Panc1 (cell line): ENCODE data around the gene SCAF8. TPM values are rescaled to one million over a fixed set of nuclear protein-coding genes. Genes with fewer than 3 reads are reported as not detected.

Experiments
- ATAC-seq: fragments of 200-7000 bp; cut with Tn5 transposase; 2 replicates; pipeline ENCODE4 v1.9.1; 2020; ENCODE audit warnings: mild to moderate bottlenecking, moderate library complexity
- BruUV-seq: library from RNA; stranded (reverse); fragments of 400-500 nt; replicated peaks from 2 replicates; lab custom pipeline; 2021; lab: Mats Ljungman, UMichigan
- CTCF ChIA-PET: fragments of 300-600 bp; sonication (Branson Sonifier 250); formaldehyde crosslinking; loops from one replicate; lab custom pipeline; 2022; ENCODE audit warnings: antibody characterized with exemption; lab: Charles Lee
- POLR2A ChIA-PET: fragments of 300-600 bp; sonication (Branson Sonifier 250); formaldehyde crosslinking; loops from one replicate; lab custom pipeline; 2022; ENCODE audit warnings: antibody characterized with exemption; lab: Charles Lee
- DNase-seq: peaks from one replicate; pipeline ENCODE4 v3.0.0-alpha.2; 2010; ENCODE audit warnings: low read depth, low spot score
- H3K27ac ChIP-seq: 2 replicates; pipeline ENCODE4 v1.5.1; 2011; ENCODE audit warnings: mild to moderate bottlenecking, low read length, inconsistent platforms
- H3K27me3 ChIP-seq: fragments of 200-500 bp; sonication (Bioruptor generic); 2 replicates; pipeline ENCODE4 v1.6.0; 2014; ENCODE audit warnings: low read length, inconsistent platforms; ENCODE audit not compliant: control insufficient read depth, insufficient read depth
- H3K36me3 ChIP-seq: fragments of 200-500 bp; sonication (Bioruptor generic); 2 replicates; pipeline ENCODE4 v1.5.1; 2014; ENCODE audit warnings: inconsistent platforms, mild to moderate bottlenecking, low read length, moderate library complexity; ENCODE audit not compliant: control insufficient read depth, insufficient read depth
- H3K4me1 ChIP-seq: 2 replicates; pipeline ENCODE4 v1.5.1; 2011; ENCODE audit warnings: inconsistent platforms, mild to moderate bottlenecking, low read length, moderate library complexity; ENCODE audit not compliant: control insufficient read depth, insufficient read depth
- H3K4me3 ChIP-seq, 2 experiments: 2 replicates each; pipeline ENCODE4 v1.5.1; 2011 to 2012; ENCODE audit warnings: low read depth in 2 of 2, low read length in 2 of 2, mild to moderate bottlenecking in 2 of 2, inconsistent platforms in 1 of 2, moderate library complexity in 1 of 2
- H3K9me3 ChIP-seq: fragments of 200-500 bp; sonication (Bioruptor generic); 2 replicates; pipeline ENCODE4 v1.5.1; 2014; ENCODE audit warnings: low read depth, mild to moderate bottlenecking, inconsistent platforms, low read length, moderate library complexity; ENCODE audit not compliant: control insufficient read depth, insufficient read depth
- CTCF ChIP-seq: fragments of 450-650 bp; IDR thresholded peaks from 2 replicates; pipeline ENCODE4 v1.5.1; 2017; ENCODE audit warnings: mild to moderate bottlenecking
- POLR2AphosphoS5 ChIP-seq: IDR thresholded peaks from 2 replicates; pipeline ENCODE4 v1.6.1; 2012; ENCODE audit warnings: mild to moderate bottlenecking, low read depth, low read length, moderate library complexity
- REST ChIP-seq, 2 experiments: IDR thresholded peaks; 2 replicates each; pipeline ENCODE4 v1.6.1; 2011 to 2012; ENCODE audit warnings: low read depth in 2 of 2, control low read depth in 1 of 2, low read length in 1 of 2, mild to moderate bottlenecking in 1 of 2, moderate library complexity in 1 of 2; ENCODE audit not compliant: insufficient read depth in 1 of 2
- SIN3A ChIP-seq: IDR thresholded peaks from 2 replicates; pipeline ENCODE4 v1.6.1; 2012; ENCODE audit warnings: low read depth, mild to moderate bottlenecking, low read length, moderate library complexity, borderline replicate concordance; ENCODE audit not compliant: insufficient read depth
- TCF7L2 ChIP-seq: IDR thresholded peaks from 2 replicates; pipeline ENCODE4 v1.6.1; 2011; ENCODE audit warnings: mild to moderate bottlenecking, low read depth, low read length, inconsistent platforms
- in situ Hi-C: cut with HindIII; loops from 2 replicates; pipeline ENCODE4 v1.10.0; 2016; ENCODE audit warnings: low sequenced_read_pairs, low pct_unique_long_range_greater_than_20kb
- intact Hi-C: fragments of 100-400 bp; cut with micrococcal nuclease; formaldehyde crosslinking; loops from one replicate; pipeline ENCODE4 v1.10.0; 2022; ENCODE audit not compliant: unreplicated experiment
- total RNA-seq: library from RNA; stranded (reverse); gene quantifications from one replicate; pipeline ENCODE4 v1.2.1, GENCODE V29; 2021; ENCODE audit not compliant: unreplicated experiment

The SCAF8 gene
- total RNA-seq, 1 experiment from 2014 or later, result 38.9 TPM

- TF ChIP-seq REST (IDR thresholded peaks at IDR 0.05; ENCODE audit: insufficient read depth in 1 of 2, low read depth in 2 of 2, low read length in 1 of 2) (no peak), SIN3A (no peak), POLR2AphosphoS5 (no peak), TCF7L2 (no peak), CTCF (no peak)
- ChIA-PET CTCF (interaction anchor here (0.5 kb wide), 1 partner anchor 54 kb away, joined by 4 read pairs; no protein-coding TSS in a partner anchor), POLR2A (no interaction called here)
- Histone ChIP-seq H3K4me3 (no peak overlapping the region), H3K9me3 (no peaks in the 10 kb centered on the region), H3K4me1 (peaks cover 11% of the 10 kb centered on the region), H3K36me3 (no peaks in the 10 kb centered on the region), H3K27me3 (no peaks in the 10 kb centered on the region), H3K27ac (no peak overlapping the region)
- intact Hi-C loops, result no loop called here
- ATAC-seq (no peak), DNase-seq (no peak)
- no TSS peak for BruUV-seq
- in situ Hi-C loops, result no loop called here
These were observed 18.0 kb downstream of the SCAF8 start for GRCh38 chr6:154751011-154751800.

- in situ Hi-C loops, result no loop called here
- TF ChIP-seq POLR2AphosphoS5 (no peak), TCF7L2 (no peak), SIN3A (no peak), CTCF (no peak), REST (IDR thresholded peaks at IDR 0.05; ENCODE audit: insufficient read depth in 1 of 2, low read depth in 2 of 2, low read length in 1 of 2) (no peak)
- Histone ChIP-seq H3K27ac (no peak overlapping the region), H3K9me3 (no peaks in the 10 kb centered on the region), H3K4me3 (no peak overlapping the region), H3K4me1 (peaks cover 7% of the 10 kb centered on the region), H3K27me3 (no peaks in the 10 kb centered on the region), H3K36me3 (no peaks in the 10 kb centered on the region)
- CTCF ChIA-PET, result no interaction called here
- DNase-seq (no peak), ATAC-seq (no peak)
- BruUV-seq, result no TSS peak
- POLR2A ChIA-PET, result no interaction called here
- intact Hi-C loops, result no loop called here
These were observed 18.8 kb downstream of the SCAF8 start for GRCh38 chr6:154752022-154752421.
